Limb (tissue), 2 donors: ENCODE data around the gene TAGLN.
A peak's percentile ranks its signal among the peaks of the same experiment; 100 is the strongest.

ENCODE experiments used
- DNase-seq, 2 donors: peaks; one replicate each; pipeline ENCODE4 v3.0.0-alpha.2; 2016; ENCODE audit errors: extremely low spot score in 2 of 2

TAGLN gene

DNA sequence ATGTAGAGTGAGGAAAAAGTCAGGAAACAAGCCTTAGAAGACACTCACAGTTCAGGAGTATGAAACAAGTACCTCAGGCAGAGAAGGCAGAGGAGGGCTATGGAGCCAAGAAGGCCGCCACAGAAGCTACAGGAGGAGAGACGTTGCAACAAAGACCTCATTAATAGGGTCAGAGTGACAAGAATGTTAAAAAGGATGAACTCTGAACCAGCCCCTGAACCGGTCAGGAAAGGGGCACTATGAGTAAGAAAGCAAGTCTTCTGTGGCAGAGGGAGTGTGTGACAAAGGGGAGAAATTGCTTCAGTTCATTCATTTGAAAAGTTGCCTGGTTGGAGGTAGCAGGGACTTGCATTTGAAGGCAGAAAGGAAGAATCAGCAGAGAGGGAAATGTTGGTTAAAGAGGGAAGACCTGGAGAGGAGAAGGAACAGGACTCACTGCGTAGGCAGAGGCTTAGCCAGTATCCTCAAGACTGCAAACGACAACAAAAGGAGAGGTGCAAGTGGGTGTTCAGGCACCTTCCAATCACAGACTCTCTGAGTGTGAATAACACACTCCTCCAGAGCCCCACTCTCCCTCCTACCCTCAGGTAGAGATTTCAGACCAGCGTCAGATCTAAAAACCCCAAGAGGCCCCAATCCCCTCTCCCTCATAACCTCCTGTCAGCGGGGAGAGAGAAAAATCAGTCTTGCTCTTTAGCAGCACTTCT is 15.4 kb downstream of the TAGLN start:
- no peak for DNase-seq

DNA sequence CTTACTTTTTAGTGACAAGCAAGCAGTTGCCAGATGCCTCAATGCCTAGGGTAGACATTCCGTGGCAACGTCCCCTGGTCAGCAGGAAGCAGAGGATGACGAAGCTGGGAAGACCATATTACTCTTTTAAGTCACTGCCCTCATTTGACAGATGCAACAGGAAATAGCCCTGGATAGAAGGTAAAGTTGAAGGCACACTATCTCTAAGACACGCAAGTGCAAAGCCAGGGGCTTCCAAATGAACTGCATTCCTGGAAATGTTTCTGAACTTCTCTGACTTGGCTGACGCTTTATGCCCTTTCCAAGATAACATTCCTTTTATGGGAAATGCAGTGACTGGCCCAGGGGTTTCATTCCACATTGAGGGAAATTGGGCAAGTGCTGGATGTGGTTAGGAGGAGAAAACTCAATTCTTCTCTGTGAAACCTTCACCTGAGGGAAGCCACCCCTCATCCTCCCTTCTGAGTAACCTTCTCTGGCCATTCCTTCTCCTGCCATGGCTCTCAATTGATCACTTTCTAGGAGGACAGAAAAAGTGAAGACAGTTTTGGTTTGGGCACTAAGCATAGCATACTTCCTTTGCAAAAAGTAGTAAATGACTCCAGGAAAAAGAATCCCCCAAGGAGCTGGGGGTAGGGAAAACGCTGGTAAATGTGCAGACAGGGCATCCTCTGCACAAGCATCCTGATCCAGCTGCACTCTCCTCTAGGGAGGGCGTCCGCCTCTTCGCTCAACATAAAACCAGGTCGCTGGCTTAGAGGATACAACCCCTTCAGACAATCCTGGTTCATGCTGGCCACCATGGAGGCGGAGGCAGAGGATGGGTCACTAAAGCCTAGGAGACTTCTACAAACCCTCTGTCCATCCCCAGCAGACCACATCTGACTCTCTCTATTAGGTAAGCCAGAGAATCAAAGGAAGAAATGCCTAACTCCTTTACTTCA is 18.2 kb downstream of the TAGLN start:
- DNase-seq = no peak

DNA sequence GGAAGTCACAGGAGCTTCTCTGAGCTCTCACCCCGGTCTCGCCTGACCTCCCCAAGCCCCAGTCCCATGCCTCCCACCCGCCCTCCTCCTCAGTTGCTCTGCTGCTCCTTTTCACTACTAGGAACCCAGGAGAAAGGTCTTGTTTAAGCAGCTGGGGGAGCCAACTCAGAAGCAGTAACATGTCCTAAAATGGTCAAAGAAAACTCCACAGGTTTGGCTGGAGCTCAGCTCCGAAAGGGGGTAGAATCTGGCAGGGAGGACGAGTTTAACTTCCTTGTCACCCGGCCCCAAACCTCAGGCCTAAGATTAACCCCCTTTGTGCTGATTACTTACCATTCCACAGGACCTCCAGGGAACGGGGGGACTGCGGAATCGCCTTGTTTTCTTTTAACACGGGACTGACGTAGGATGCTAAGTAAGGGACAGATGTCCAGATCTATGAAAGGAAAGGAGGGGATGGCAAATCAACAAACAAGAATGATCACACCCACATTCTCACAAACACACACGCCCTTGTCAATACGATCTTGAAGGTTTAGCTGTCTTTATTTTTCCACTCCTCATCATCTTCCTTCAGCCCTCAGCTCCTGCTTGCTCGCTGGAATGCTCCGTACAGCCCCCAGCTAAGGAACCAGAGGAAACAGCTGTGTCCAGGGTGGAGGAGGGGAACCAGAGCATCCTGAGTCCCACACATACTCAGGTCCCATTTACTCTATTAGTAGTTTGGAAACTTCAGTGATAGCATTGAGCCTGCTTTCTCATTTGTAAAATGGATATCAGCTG is 19.2 kb downstream of the TAGLN start:
- no peak for DNase-seq

DNA sequence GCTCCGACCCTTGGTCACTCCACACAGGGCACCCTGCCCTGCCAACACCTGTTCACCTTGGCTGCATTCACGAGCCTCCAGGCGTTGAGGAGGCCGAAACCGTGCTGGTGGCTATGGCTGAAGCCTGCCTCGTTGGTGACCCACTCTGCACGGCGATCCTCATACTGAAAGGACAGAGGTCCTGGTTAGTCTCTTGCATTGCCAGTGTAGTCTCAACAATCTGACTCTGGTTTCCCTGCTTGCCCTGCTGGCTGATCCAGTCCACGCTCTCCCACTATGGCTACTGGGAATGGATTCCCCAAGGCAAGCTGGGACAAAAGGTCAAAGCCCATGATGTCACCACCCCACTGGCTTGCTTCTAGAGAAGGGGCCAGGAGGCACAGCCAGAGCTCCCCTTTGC is 19.8 kb downstream of the TAGLN start:
- DNase-seq = no peak

DNA sequence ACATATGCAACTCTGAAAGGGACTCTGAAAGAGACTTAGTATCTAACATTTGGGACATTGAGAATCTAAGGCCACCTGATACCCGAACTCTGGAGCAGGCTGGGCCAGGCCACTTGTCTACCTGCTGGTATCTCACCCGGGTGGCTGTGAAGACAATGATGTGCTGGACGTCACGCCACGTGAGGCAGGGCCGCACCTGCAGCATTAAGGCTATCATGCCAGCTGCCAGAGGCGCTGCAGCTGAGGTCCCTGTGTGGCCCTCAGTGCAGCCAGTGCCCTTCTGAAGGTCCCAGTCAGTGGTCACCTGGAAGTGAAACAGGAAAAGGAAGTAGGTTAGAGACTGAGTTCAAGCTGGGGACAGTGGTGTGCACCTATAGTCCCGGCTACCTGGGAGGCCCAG is 20.3 kb downstream of the TAGLN start:
- no peak for DNase-seq

DNA sequence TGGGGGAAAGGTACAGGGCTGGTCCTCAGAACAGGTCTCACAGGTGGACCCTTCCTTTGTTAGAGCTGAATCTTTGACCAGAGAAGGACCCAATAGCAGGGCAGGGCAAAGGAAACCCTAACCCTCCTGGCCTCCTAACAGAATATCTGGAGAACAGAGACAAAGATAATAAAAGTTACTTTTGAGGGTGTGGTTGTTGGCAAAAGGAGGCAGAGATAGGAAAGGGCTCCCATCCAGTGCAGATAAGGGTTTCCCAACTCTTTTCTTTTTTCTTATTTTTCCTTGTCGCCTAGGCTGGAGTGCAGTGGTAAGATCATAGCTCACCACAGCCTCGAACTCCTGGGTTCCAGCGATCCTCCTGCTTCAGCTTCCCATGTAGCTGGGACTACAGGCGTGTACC is 20.8 kb downstream of the TAGLN start:
- DNase-seq = no peak

DNA sequence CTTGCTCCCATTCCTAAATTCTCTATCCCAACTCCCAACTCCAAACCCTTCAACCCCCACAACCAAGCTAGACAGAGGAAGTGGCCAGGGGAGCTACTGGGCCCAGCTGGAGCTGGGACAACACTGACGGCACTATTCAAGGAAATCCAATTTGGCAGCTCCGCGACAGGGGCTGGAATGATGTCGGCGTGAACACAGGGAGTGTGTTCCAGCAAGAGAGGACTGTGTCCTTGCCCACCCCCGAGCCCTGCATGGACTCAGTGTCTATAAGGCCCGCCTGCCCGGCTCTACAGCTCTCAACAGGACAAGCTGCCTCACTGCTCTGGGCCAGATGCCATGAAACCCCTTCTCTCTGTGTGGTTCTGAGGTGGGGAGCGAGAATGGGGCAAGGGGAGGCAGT is 21.4 kb downstream of the TAGLN start:
- DNase-seq = peak in 1 of 2 donors; percentile 44

DNA sequence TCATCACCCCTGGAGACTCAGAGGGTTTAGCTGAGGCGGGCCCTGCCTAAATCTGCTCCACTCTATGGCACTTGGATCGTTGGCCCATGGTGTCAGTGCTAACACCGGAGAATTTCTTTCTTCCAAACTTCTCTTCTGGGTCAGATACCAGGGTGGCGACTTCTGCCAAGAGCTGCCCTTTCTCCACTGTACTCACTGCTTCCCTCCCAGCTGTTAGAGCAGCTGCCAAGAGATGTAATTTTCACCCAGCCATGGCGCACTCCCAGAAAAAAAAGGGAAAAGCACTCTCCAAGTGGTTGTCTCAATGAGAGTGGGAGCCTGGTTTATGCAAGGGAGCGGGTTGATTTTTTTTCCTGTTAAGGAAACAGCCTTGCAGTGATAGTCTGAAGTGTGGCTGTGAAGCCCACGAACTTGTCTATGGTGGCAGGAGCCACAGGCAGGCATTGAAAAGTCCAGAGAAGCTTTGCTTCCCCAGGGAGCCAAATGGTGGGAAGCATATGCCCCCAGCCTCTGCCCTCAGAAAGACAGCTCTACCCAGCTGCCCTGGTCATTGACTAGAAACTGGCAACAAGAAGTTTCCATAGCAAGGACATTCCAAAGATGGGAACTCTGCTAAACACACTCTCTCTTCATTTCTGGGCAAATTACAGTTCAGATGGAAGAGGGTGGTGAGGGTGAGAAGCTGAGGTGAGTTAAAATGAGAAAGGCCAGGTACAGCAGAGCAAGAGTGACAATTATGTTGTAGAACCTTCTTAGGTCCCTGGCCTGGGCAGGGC is 22.0 kb downstream of the TAGLN start:
- DNase-seq = peak in 1 of 2 donors; percentile 64

DNA sequence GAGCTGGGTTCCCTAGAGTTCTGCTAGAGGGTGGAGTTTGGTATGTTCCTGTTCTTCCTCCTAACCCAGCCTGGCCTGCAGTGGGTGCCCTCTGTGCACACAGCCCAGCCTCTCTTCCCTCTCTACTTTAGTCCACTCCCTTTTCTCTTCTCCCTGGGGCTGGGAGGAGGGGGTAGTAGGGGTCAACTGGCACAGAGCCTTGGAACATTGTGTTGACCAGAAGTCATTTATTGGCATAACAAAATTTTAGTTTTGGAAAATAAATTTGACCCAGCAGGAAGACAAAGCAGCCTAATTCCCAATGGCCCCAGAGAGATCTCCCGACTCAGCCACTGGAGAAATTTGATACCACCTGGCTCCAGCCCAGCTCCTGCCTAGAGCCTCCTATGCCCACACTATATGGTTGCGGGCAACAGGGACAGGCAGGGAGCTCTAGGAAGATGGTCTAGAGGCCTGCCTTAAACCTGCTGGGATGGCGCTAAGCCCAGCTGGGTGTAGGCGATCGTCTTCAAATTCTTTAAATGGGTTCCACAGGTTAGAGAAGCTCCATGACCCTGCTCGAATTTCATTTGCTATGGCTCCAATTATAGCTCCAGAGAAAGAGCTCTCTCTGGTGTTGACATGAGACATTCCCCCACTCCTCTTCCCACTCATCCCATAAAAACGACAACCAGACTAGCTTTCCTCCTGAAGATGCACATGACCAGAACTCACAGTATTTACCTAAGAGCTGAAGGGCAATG is 22.8 kb downstream of the TAGLN start:
- peak in 1 of 2 donors; percentile 64 for DNase-seq

DNA sequence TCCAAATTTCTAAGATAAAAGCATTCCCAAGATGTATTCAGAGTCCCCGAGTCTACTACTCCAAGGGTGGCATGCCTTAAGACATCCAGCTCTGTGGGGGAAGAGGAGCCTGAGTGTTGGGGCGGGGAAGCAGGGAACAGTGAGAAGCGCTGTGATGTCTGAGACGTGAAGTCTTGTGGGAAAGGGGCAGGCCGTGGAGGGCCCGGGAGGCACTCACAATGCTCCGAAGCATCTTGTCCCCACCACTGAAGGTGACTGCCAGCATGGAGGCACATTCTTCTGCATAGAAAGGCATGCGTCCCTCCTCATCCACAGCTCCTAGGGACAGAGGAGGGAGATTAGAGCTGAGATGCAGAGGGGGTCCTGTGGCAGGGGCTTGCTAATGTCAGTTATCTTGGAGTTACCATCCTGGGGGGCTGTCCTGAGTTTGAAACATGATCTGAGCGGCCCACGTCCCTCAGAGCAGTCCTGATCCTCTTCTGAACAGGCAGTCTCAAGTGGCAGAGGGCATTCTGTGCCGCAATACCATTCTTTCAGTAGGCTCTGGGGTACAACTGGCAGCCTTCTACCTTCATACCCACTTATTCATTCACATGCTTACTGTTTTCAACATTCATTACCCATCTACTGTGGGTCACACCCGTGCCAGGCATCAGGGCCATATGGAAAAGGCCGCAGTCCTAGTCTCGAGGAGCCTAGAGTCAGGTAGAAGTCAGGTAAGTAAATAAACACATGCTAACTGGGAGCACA is 24.0 kb downstream of the TAGLN start:
- DNase-seq = no peak

DNA sequence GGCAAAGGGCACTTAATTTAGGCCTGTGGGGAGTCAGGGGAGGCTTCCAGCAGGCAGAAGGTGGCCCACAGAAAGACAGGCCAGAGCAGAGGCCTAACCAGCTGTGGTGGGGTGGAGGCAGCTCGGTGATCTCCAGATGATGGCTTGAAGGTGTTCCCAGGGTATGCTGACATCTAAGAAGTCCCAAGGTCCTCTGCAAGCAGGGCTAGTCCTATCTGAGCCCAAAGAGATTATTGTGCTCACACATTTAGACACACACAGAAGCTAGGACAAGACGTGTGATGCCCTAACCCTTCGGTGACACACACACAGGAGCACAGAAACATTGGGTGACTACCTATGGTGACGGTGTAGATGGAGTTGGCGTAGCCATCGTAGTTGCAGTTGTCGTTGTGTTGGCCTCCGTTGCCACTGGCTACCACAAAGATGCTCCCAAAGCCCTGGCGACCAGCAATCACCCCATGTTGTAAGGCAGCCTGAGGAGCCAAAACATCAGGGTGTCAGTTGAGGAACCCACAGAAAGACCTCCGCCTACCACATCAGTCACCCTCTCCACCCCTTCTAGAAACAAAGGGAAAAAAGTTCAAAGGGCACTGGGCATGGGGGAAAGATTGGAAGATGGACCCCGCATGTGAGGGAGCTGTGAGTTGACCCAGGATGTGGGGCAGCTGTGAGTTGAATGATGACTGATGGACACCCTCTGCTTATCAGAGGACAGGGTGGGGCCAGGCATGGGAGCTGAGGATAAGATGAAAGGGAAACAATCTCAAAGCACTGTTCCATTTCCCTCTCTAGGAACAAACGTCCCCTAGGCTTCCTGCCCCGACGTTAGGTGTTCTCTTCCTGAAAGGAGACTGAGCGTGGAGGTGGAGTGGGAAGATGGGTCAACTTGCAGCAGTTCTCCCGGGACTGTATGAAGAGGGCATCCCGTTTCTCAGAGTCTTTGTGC is 24.8 kb downstream of the TAGLN start:
- no peak for DNase-seq

DNA sequence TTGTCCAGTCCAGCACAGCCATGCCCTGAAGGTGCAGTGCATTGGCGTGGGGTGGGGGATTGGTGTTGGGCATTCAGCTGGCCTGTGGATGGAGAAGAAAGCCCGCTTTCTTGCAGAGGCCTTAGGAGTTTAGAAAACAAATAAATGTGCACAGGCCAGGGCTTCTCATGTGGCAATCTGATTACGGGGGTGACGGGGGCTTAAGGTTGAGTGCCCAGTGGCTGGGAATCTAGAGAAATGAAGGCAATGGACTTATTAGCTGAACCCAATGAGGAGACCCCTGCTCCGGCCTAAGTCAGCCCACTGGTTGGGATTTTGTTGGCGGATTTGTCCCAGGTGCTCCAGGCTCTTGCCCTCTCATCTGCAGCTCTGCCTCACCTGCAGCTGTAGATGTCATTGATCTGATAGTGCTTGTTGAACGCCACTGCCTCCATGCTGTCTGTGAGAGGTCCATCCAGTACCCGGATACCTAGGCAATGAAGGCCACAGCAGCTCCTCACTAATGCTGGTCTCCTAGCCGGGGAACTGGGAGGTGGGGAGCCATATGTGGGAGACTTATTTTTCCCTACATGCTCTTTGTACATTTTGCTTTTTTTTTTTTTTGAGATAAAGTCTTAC is 26.5 kb downstream of the TAGLN start:
- no peak for DNase-seq

DNA sequence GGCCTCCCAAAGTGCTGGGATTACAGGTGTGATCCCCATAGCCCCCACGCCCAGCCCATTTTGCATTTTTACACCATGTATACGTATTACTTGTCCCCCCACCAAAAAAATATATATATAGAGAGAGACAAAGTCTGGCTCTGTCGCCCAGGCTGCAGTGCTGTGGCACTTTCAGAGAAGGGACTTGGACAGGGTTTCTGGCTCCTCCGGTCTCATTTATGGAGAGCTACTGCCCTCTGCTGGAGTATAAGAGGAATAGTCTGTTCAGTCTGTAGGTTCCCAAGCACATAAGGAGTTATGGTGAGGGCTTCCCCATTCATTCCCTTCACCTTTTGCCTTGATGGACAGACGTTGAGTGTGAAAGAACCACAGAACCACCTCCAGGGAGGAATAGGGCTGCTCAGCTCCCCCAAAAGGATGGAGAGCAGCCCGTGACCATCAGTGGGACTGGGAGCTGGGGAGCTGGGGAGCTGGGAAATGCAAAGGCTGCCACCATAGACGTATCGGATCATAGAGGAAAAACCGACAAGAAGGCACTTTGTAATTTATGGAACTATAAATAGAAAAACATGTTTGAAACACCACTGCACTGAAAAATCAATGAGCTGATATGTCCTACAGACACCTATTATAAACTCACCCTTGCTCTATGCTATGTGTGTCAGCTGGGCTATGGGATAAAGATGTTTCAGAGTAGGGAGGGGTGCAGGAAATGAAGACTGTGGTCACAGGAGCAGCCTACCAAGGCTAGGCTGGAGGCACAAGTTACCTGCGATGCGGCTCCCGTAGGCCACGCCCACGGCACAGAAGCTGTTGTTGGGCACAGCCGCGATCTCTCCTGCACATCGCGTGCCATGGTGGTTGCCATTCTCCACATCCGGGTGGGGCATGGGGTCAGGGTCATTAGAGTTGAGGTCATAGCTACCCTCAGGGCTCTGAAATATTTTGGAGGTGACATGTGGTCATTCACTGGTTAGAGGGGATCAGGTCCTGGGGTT is 27.5 kb downstream of the TAGLN start:
- DNase-seq = peak; percentile 57 to 89

DNA sequence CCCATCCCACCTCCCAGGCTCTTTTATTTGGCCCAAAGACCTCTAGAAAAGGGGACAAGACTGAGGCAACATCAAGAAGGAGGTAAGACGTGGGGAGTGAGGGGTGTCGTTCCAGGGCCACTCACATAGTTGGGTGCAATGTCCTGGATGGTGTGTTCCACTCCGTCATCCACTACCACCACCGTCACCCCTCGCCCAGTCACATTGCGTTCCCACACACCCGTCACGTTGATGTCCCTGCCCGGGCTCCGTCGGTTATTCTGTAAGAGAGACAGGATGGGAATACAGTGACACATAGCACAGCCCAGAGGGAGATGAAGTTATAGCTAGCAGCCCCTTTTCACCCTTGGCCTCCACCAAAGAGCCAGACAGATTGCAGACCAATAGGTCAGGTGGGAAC is 28.9 kb downstream of the TAGLN start:
- DNase-seq = no peak

DNA sequence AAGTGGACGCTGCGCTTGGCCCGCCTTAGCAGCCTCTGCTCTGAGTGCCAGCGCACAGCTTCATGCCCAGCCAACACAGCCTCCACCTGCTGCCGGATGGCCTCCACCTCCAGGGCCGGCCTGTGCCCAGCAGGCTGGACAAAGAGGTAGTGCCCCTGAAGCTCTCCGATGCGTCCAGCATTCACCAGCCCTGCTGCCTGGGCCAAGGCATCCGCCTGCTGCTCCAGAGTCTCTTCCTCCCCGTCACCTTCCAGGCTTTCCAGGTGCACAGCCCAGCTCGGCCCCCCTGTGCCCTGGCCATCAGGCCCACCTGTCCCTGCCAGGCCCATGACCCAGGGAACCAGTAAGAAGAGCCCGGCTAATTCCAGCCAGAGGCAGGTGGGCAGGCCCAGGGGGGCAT is 30.2 kb downstream of the TAGLN start:
- no peak for DNase-seq

DNA sequence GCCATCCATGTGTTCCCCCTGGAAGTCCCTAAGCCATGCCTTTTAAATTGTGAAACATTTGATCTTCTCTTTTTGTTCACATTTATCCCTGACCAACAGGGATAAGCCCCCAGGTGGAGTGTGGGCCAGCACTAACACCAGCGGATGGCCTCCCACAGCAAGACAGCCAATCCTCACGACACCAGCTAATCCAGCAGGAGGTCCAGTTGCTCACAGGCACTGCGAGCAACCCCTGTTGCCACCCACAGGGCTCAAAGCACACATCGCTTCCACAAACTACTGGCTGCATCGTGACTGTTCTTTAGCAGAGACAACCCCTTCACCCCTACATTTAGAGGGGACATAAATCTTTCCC is 30.7 kb downstream of the TAGLN start:
- no peak for DNase-seq
